Raji (cell line): ENCODE data around the gene ZKSCAN4.

Experiments used
- POLR2A ChIP-seq: IDR thresholded peaks from 2 replicates; pipeline ENCODE4 v1.6.1; 2011; ENCODE audit warnings: low read depth, low read length, control low read depth; ENCODE audit not compliant: insufficient read depth

ZKSCAN4 gene

DNA sequence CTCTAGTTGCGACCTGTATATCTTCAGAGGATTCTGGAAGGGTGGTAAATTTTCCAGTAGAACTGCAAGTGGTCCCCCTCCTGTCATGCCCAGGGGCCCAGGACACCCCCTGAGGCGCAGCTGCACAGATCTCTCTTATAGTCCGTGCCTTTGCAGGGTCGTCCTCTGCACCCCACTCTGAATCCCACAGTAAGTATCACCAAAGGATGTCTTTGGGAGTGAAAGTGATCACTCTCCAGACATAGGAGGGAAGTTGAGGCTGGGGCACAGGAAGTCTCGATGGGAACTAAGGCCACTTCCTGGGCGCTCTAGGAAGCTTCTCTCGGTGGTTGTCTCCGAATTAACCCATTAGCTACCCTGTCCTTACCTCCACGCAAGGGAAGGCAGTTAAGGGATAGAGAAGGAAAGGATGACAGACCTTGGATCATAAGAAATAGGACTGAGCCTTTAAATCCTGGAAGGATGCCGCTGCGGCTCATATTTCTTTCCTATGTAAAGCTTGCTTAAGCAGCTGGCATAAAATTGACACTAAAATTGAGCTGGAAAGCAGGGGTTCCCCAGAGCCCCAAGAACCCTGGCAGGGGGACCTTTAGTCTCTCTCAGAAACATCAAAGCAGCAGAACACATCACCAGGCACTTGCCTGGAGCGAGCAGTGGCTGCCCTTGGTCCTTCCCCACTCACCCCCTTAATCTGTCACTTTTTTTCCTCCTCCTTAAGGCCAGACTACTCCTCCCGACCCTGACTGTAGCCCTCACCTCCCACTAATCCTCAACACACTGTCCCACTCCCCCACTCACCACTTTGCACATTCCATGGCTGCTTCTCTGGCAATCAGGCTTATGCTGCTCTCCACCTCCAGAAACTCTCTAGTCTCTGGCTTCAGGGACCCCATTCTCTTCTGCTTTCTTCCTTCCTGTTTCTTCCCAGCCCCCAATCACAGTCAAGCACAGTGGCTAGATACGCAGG lies at the start of gene ZKSCAN4:
Gene ZKSCAN4, minus strand, starts transcription at position 261 of the 967 bp plus-strand sequence. CDS start 289 bp downstream, outside the sequence.
- TF ChIP-seq POLR2A = peak; percentile 53

DNA sequence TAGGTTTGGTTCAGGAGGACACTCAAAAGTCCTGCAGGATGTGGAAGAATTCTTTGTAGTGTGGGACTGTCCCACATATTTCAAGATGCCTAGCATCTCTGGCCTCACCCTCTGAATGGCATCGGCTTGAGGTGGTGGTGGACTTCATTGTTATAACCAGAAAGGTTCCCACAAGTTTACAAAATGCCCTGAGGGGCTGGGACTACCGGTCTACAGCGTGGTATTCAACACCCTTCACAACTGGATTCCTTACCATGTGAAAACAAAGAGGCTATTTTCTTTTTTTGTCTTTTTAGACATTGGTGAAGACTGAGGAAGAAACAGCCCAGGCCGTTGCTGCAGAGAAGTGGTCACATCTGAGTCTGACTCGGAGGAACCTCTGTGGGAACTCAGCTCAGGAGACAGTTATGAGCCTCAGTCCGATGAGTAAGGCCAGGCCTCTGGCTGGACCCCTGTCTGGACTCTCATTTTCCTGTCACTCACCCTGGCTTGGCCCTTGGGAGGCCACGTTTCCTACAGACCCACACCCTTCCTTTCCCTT lies 44.5 kb upstream of the ZKSCAN4 start:
- TF ChIP-seq POLR2A = no peak

DNA sequence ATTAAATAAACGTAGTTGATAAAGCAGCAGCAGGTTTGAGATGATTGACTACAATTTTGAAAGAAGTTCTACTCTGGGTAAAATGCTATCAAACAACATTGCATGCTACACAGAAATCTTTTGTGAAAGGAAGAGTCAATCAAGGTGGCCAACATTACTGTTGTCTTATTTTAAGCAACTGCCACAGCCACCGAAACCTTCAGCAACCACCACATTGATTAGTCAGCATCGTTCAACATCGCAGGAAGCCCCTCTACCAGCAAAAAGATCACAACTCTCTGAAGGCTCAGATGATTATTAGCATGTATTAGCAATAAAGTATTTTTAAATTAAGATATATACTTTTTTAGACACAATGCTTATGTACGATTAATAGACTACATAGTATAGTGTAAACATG lies 43.3 kb upstream of the ZKSCAN4 start:
- TF ChIP-seq POLR2A = no peak

DNA sequence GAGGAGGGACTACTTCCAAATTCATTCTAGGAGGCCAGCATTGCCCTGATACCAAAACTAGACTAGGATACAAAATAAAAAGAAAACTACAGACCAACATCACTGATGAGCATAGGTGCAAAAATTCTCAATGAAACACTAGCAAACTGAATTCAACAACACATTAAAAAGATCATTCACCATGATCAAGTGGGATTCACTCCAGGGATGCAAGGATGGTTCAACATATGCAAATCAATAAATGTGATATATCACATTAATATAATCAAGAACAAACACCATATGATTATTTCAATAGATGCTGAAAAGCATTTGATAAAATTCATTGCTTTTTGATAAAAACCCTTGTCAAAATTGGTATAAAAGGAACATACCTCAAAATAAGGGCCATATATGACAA lies 39.5 kb upstream of the ZKSCAN4 start:
- no peak for TF ChIP-seq POLR2A

DNA sequence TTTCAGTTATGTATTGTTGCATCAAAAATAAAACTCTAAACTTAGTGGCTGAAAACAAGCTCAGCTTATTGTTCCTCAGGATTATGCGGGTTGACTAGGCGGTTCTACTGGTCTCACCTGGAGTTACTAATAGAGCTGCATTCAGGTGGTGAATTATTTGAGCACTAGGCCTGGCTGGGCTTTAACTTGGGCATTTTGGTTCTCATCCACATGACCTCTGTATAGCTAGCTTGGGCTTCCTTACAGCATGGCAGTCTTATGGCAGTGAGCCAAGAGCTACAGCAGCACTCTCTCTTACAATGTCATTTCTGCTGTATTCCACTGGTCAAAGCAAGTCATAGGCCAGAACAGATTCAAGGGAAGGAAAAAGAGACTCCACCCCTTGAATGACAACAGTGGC lies 30.9 kb upstream of the ZKSCAN4 start:
- no peak for TF ChIP-seq POLR2A

DNA sequence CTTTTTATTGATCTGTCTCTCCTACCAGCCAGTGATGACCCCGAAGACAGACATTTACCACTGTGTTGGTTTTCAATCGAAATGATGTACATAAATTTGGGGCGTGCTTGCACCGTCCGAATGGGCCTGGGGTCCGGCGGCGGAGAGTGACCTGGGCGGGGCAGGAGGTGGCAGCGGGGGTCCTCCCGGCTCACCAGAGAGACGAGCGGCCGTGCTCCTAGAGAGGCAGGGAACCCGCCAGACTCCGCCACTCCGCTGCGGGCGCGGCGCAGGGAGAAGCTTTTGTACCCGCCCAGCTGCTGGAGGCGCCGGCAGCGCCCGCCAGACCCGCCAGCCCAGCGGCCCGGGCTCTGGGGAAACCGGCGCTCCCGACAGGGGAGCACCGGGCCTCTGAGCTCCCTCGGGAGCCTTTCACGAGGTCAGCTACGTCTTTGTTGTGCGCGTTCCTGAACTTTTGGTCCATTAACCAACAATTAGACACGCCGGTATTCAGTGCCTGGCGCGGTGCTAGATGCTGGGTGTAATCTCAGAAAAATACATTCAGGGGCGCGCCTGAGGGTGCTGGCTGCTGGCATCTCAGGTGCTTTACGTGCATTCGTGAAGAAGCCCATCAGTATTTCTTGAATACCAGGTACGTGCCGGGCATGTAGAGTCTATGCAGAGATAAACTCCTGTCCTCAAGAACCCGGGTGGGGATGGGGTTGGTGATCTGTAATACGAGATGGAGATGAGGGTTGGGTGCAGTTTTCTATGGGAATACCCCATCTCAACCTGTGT lies 29.4 kb upstream of the ZKSCAN4 start, which contains the start of gene PGBD1:
Gene PGBD1, plus strand, starts transcription at position 285 of the 777 bp plus-strand sequence. CDS start 2,242 bp downstream, outside the sequence.
- no peak for TF ChIP-seq POLR2A

DNA sequence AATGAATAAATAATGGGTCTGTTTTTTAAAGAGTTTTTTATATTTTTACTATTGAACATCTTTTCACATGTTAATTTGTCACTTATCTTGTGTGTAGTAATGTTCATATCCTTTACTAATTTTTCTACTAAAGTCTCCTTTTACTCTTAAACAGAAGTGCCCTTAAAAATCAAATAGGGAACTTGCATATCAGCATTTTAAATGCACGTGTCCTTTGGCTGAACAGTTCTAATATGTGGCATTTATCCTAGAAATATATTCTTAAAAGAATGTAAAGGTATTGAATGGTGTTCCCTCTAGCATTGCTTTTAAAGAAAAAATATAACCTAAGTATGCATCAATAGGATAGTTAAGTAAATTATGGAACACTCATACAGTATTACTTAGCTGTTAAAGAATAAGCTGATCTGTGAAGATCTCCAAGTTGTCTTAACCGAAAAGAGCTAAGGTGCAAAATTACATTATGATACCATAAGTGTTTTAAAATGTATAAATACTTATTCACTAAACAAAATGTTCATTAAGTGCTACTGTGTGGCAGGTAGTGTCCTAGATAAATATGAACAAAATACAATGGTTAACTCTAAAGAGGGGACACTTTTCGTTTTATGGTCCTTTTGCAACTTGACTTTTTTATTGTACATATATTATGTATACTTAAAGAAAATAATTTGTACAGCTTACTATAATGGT lies 28.7 kb upstream of the ZKSCAN4 start:
- no peak for TF ChIP-seq POLR2A

DNA sequence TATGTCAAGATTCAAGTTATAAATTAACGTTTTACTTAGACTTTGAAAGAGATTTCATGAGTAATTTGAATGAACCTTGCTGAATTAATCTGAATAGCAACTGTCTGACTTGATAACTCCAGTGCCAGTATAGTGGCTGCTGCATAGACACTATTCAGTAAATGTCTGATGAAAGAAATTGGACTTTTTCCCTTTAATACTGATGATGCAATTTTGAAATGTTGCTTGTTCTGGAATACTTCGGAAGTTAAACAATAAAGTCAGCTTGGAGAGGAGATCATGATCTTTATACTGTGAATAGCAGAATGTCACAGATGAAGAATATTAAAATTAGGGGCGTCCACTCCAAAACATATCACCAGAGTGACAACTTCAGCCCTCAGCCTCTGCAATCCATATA lies 25.7 kb upstream of the ZKSCAN4 start:
- no peak for TF ChIP-seq POLR2A

DNA sequence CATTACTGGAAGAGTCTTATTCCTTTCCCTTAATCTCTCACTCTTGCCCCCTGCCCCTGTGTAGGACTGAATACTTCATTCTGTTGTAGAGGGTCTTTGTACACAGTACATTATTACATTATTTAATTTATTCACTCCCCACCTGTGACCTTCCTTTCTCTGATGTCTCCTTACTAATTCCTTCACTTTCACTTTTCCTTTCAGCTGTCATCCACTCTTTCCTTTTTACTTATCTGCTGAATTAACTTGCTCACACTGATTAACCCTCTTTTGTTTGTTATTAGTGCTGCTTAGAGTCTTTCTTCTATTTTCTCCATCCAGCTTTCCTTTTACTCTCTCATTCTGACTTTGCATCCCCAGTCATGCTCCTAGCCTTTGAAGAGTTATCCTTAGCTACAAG lies 22.8 kb upstream of the ZKSCAN4 start:
- TF ChIP-seq POLR2A = no peak

DNA sequence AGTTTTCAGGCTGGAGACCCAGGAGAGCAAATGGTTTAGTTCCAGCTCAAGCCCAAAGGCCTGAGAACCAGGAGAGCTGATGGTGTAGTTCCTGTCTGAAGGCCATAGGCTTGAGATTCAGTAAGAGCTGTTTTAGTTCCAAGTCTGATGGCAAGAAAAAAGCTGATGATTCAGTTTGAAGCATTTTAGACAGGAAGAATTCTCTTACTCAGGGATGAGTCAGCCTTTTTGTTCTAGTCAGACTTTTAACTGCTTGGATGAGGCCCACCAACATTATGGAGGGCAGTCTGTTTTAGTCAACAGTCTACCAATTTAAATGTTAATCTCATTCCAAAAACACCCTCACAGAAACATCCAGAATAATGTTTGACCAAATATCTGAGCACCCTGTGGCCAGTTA lies 17.4 kb upstream of the ZKSCAN4 start:
- TF ChIP-seq POLR2A = no peak

DNA sequence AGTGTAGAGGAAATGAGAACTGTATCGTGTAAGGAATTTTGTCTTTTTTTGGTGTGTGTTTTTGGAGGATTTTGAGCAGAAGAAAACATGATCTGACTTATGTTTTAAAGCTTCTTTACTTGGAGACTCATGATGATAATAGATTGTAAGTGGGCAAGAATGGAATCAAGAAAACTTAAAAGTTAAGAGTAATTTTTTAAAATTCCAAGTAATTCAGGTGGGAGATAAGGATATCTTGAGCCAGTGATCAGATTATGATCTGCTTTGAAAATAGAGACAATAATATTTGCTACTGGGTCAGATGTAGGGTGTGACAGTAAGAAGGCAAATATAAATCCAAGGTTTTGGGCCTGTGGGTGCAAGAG lies 15.6 kb upstream of the ZKSCAN4 start:
- no peak for TF ChIP-seq POLR2A

DNA sequence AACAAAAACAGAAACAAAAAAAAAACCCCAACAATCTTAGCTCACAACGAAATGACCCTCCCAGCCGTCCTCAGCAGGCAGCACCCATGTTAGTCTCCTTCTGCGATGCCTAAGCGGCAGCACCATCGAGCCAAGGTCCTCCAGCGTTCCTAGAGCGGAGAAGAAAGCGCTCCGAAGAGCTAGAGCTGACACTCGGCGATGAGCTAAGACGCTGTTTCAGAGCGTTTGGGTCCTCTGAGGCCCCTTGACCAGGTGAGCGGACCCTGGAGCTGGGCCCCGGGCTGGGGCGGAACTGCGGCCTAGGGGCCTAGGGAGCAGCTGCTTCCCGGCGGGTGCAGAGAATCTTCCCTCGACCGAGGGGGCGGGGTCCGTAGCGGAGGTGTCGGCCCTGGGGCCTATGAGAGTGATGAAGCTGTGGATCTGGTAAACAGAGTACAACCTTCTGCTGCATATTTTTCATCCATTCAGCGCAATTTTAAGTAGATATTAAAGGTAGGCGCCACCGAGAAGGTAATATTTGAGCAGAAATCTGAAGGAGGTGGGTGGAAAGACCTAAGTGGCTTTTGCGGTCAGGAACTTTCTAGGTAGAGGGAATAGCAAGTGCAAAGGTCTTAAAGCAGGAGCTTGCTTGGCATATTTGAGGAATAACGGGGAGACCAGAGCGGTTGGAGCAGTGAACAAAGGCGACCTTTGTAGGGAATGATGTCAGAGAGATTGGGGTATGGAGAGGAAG lies 15.1 kb upstream of the ZKSCAN4 start, which contains the start of gene ZSCAN26:
Gene ZSCAN26, plus strand, starts transcription at position 182 of the 733 bp plus-strand sequence. CDS start 4,777 bp downstream, outside the sequence.
- peak; percentile 64 for TF ChIP-seq POLR2A

DNA sequence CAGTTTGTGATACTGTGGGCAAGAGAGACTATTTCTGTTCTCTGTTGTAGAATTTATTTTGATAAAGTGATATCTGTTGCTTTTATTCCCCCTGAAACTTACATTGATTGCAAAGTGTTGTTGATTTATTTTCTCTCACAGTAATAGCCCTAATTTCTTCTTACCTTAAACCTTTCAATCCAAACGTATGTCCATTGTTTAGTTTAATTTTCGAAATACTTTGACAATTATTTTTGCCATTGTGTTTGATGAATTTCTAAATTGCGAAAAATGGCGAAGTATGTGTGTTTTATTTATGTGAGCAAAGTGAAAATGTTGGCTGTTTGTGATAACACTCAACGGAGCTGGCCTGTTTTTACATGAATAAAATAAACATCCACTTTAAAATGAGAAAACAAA lies 14.5 kb upstream of the ZKSCAN4 start:
- TF ChIP-seq POLR2A = no peak

DNA sequence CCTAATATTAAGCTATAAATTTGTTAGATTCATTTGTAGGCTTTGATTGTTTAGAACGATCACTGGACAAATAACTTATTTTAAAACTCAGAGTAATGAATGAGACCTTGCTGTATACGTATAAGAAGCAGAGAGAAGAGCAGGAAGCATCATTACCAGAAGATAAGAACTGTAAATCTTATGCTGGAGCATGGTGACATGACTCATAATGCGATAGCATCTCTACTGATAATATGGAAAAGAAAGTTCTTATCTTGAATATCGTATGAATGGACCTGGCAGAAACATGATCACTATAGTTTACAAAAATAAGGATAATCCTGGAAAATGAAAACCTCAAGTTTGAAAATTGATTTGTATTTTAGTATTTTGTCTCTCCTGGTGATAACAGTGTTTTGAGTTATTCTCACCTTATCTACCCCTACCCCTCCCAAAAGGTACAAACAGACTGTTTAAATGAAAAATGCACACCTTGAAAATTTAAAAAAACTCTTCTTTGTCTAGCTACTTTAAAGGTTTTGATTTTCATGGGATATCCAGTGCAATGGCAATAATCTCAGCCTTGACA lies 12.8 kb upstream of the ZKSCAN4 start:
- TF ChIP-seq POLR2A = no peak

DNA sequence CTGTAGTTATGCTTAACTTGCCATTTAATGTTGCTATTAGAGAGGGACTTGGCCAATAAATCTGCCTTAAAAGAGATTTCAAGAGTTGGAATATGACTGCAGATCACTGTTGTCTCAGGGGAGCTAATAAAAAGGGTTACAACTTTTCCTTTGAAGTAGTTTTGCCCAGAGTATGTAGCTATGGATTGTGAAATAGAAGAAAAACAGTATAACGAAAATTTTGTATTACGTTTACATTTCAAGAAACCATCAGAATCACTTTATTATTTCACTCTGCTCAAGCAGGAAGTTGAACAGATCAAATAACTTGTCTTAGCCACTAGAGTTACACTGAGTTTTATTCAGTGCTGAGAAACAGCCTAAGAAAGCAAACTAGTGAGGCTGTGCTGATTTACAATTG lies 11.9 kb upstream of the ZKSCAN4 start:
- TF ChIP-seq POLR2A = no peak
